Measurements from ENCODE around the gene ARNT2.

- no peak for TF ChIP-seq CTCF (IDR thresholded peaks at IDR 0.05)
- no peak for TF ChIP-seq POLR2A (IDR thresholded peaks at IDR 0.05)
- TF ChIP-seq EP300 (IDR thresholded peaks at IDR 0.05) = no peak
Observed at GRCh38 chr15:80578871-80579270, 174.7 kb downstream of the ARNT2 start.
